ENCODE measurements around the gene CDK14. TPM values are rescaled to one million over a fixed set of nuclear protein-coding genes. Genes with fewer than 3 reads are reported as not detected.

Gene CDK14
- total RNA-seq, 2 donors from 2014 or later: 1.9 to 4.9 TPM

DNA sequence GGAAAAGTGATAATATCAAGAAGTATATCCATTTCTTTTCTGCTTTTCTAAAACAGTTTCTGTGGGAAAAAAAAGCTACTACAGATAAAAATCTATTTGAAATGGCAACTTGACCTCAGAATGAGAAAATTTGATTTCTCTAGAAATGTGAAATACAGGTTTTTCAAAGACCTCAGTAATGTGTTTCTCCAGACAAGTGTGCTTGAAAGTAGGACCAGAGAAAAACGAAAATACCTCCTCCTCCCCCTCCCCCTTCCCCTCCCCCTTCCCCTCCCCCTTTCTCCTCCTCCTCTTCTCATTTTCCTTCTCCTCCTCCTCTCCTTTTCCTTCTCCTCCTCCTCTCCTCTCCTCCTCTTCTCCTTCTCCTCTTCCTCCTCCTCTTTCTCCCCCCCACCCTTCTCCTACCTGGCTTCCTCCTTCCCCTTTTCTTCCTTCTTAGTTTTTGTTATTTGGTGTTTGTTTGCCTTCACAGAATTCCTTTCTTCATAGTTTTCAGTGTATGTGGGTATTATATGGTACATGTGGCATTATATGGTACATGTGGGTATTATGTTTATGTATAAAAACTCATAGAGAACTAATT is 179.4 kb downstream of the CDK14 start:
- Histone ChIP-seq H3K9me3 (no peaks in the 10 kb centered on the region), H3K27me3 (no peaks in the 10 kb centered on the region), H3K36me3 (no peaks in the 10 kb centered on the region), H3K4me3 (no peak overlapping the region), H3K9ac (ENCODE audit: low read depth in 2 of 2, low read length in 2 of 2) (no peak overlapping the region), H3K27ac (no peak overlapping the region), H3K4me1 (no peaks in the 10 kb centered on the region)
- intact Hi-C loops (cut with DNase I): no loop called here
- TF ChIP-seq, protein P1, sequence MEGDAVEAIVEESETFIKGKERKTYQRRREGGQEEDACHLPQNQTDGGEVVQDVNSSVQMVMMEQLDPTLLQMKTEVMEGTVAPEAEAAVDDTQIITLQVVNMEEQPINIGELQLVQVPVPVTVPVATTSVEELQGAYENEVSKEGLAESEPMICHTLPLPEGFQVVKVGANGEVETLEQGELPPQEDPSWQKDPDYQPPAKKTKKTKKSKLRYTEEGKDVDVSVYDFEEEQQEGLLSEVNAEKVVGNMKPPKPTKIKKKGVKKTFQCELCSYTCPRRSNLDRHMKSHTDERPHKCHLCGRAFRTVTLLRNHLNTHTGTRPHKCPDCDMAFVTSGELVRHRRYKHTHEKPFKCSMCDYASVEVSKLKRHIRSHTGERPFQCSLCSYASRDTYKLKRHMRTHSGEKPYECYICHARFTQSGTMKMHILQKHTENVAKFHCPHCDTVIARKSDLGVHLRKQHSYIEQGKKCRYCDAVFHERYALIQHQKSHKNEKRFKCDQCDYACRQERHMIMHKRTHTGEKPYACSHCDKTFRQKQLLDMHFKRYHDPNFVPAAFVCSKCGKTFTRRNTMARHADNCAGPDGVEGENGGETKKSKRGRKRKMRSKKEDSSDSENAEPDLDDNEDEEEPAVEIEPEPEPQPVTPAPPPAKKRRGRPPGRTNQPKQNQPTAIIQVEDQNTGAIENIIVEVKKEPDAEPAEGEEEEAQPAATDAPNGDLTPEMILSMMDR (IDR thresholded peaks at IDR 0.05): no peak
- DNase-seq: no peak

DNA sequence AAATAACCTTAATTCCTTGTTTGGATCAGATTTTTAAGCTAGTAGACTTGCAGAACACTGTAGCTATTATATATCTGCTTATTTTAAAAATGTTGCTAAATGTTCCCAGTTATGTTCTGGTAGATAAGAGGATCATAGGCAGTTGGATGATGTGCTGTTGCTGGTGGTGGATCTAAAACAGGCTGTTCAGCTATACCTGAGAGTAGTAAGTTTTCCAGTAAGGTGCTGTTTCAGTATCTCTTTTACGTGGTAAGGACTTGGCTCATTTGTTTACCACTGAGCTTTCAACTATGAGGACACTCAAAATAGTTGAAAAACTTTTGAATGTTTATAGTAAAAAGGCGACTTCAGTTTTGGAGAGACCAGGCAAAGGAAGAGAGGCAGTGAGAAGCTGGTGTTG is 180.9 kb downstream of the CDK14 start:
- no peak overlapping the region for H3K9ac ChIP-seq (ENCODE audit: low read depth in 2 of 2, low read length in 2 of 2)
- no peak for DNase-seq
- no peaks in the 10 kb centered on the region for H3K9me3 ChIP-seq
- H3K4me1 ChIP-seq: no peaks in the 10 kb centered on the region
- H3K27ac ChIP-seq: no peak overlapping the region
- H3K36me3 ChIP-seq: no peaks in the 10 kb centered on the region
- H3K4me3 ChIP-seq: no peak overlapping the region
- intact Hi-C loops (cut with DNase I): no loop called here
- no peaks in the 10 kb centered on the region for H3K27me3 ChIP-seq
- TF ChIP-seq, protein P1 (IDR thresholded peaks at IDR 0.05): no peak

DNA sequence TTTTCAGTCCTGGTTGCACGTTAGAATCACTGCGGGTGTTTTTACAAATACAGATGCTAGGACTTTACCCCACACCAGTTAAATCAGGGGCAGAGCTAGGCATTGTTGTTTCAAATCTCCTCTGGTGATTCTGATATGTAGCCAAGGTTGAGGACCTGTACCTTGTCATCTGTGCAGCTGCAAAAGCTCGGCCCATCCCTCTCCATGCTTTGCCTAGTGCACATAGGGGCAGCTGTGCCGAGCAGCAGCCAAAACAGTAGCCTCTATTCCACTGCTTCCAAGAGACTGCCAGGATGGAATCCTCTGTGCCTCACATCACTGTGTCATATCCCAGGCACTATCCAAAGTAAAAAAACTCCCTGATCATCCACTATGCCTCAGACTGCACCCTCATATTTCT is 181.3 kb downstream of the CDK14 start:
- H3K9me3 ChIP-seq: no peaks in the 10 kb centered on the region
- no peak overlapping the region for H3K27ac ChIP-seq
- no peak for DNase-seq
- intact Hi-C loops (cut with DNase I): no loop called here
- H3K9ac ChIP-seq (ENCODE audit: low read depth in 2 of 2, low read length in 2 of 2): no peak overlapping the region
- no peak overlapping the region for H3K4me3 ChIP-seq
- H3K4me1 ChIP-seq: no peaks in the 10 kb centered on the region
- TF ChIP-seq, protein P1 (IDR thresholded peaks at IDR 0.05): no peak
- no peaks in the 10 kb centered on the region for H3K36me3 ChIP-seq
- H3K27me3 ChIP-seq: no peaks in the 10 kb centered on the region

DNA sequence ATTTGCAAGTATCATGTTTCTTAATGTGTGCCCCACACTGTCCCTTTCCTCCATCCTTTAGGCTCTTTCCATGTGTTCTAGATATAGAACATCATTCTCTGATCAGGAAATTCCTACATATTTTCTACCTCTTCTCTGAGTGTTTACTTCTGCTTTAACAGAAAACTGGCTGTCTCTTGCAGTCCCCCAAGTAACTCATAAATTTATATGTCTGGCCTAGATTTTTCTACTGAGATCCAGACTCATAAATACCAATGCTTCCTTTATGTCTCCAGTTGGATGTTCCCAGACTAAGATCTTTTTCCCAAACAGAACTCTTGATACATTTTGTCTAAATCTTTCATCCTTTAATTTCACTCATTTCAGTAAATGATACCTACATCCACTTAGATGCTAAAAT is 181.8 kb downstream of the CDK14 start:
- Histone ChIP-seq H3K4me1 (no peaks in the 10 kb centered on the region), H3K27me3 (no peaks in the 10 kb centered on the region), H3K4me3 (no peak overlapping the region), H3K36me3 (no peaks in the 10 kb centered on the region), H3K27ac (no peak overlapping the region), H3K9ac (ENCODE audit: low read depth in 2 of 2, low read length in 2 of 2) (no peak overlapping the region), H3K9me3 (no peaks in the 10 kb centered on the region)
- intact Hi-C loops (cut with DNase I): no loop called here
- TF ChIP-seq, protein P1 (IDR thresholded peaks at IDR 0.05): no peak
- no peak for DNase-seq

DNA sequence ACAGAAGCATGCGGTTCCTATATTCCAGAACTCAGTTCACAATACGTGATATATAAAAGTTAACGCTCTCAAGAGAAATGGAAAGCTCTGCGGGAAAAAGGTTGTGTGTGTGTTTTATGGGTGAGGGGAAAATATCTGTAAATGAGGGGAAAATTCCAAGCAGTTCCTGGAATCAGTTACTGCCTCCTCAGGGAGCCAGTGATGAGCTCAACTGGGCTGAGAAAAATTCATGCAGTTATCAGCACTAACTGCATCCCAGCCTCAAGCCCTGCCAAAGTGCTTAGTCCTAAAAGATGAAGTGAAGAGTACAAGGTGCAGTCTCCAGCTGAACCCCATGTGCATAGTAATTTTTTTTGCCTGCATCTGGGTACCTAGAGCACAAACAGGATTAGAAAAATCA is 191.9 kb downstream of the CDK14 start:
- TF ChIP-seq, protein P1 (IDR thresholded peaks at IDR 0.05): no peak
- no peak for DNase-seq
- no peak overlapping the region for H3K27ac ChIP-seq
- no peaks in the 10 kb centered on the region for H3K9me3 ChIP-seq
- no peaks in the 10 kb centered on the region for H3K36me3 ChIP-seq
- no peaks in the 10 kb centered on the region for H3K4me1 ChIP-seq
- intact Hi-C loops (cut with DNase I): no loop called here
- H3K4me3 ChIP-seq: no peak overlapping the region
- H3K9ac ChIP-seq (ENCODE audit: low read depth in 2 of 2, low read length in 2 of 2): no peak overlapping the region
- H3K27me3 ChIP-seq: no peaks in the 10 kb centered on the region

Measured in colonic mucosa (tissue), 4 donors.